GM18517 (cell line): ENCODE measurements around the gene THSD7B.
"Not testable (repeated sequence)": the region's sequence is repeated elsewhere in the genome, so short reads cannot be mapped to it uniquely, and the experiment has no call there.

Experiments used
- ATAC-seq: cut with Tn5 transposase; IDR thresholded peaks from one replicate; pipeline ENCODE4 v1.9.1; 2021; ENCODE audit warnings: mild to moderate bottlenecking, moderate library complexity; ENCODE audit not compliant: unreplicated experiment

The THSD7B gene, protein sequence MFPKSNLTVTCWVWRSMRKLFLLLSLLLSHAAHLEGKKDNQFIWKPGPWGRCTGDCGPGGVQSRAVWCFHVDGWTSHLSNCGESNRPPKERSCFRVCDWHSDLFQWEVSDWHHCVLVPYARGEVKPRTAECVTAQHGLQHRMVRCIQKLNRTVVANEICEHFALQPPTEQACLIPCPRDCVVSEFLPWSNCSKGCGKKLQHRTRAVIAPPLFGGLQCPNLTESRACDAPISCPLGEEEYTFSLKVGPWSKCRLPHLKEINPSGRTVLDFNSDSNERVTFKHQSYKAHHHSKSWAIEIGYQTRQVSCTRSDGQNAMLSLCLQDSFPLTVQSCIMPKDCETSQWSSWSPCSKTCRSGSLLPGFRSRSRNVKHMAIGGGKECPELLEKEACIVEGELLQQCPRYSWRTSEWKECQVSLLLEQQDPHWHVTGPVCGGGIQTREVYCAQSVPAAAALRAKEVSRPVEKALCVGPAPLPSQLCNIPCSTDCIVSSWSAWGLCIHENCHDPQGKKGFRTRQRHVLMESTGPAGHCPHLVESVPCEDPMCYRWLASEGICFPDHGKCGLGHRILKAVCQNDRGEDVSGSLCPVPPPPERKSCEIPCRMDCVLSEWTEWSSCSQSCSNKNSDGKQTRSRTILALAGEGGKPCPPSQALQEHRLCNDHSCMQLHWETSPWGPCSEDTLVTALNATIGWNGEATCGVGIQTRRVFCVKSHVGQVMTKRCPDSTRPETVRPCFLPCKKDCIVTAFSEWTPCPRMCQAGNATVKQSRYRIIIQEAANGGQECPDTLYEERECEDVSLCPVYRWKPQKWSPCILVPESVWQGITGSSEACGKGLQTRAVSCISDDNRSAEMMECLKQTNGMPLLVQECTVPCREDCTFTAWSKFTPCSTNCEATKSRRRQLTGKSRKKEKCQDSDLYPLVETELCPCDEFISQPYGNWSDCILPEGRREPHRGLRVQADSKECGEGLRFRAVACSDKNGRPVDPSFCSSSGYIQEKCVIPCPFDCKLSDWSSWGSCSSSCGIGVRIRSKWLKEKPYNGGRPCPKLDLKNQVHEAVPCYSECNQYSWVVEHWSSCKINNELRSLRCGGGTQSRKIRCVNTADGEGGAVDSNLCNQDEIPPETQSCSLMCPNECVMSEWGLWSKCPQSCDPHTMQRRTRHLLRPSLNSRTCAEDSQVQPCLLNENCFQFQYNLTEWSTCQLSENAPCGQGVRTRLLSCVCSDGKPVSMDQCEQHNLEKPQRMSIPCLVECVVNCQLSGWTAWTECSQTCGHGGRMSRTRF (N-terminal part only)

DNA sequence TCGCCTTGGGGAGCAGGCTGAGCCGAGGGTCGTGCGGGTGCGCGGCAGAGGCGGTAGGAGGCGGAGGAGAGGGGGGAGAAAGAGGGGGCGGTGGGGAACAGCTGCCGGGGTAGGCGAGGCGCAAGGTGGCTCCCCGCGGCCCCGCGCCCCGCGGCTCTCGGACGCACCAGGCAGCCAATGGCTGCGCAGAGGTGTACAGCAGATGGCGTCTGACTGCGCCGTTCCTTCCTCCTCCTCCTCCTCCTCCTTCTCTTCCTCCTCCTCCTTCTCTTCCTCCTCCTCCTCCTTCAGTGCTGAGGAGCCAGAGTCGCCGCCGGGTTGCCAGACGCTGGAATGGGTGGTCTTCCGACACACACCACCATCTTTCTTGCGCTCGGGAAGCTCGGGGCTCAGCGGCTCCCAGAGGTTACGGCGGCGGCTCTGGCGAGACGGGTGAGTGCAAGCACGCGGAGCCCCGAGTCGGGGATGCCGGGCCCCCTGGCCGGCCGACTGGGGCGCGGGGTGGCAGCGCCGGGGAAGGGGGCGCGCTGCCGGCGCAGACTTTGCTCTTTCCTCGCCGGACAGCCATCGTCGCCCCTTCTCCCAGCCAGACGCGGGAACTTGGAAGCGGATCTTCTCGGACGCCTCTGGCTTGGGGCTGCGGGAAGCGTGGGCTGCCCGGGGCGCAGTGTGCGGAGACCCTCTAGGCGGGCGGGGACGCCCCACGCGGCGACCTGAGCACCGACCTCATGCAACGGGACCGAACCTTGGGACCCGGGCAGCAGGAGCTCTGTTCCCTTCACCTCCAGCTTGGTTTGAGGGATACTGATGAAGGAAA, at the start of gene THSD7B:
Gene THSD7B (plus strand): TSS at position 290 of the 817 bp plus-strand sequence. CDS start 116,634 bp downstream, outside the sequence.
- no peak for ATAC-seq

DNA sequence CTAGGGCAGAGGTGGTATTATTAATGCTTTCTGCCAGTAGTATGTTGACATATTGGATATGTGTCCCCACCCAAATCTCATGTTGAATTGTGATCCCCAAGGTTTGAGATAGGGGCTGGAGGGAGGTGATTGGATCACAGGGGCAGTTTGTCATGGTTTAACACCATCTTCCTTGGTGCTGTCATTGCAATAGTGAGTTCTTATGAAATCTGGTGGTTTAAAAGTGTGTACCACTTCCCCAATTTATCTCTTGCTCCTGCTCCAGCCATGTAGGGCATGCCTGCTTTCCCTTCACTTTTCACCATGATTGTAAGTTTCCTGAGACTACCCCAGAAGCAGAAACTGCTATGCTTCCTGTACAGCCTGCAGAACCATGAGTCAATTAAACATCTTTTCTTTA, 47.1 kb upstream of the THSD7B start:
- ATAC-seq: no peak

DNA sequence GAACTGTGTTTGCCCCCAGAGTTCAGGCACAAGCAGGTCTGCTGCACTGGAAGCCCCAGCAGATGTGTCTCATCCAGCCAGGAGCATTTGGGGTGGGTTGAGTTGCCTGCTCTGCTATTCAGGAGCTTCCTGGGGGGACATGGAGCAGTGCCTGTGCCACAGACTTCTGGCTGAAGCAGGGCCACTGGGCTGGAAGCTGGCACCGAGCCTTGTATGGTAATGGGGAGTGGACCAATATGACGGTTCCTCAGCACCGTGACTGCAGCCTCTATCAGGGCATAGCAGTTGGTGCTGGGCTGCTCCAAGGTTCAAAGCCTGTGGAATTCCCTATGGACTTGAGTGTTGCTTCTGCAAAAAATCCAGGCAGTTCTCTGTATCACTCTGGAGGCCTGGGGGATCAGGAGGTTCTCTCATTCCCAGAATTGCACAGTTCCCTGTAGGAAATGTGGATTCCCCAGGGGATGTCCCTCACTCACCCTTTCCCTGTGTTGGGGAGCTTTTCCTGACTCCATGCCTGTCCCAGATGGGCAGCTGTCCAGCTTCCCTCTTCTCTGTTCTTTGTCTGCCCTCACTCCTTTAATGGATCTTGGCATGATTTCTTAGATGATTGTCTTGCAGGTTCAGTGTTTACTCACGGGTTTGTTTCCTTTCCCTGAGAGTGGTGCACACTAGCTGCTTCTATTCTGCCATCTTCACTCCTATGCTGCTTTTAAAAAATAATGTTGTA, 37.2 kb upstream of the THSD7B start:
- ATAC-seq: no peak

DNA sequence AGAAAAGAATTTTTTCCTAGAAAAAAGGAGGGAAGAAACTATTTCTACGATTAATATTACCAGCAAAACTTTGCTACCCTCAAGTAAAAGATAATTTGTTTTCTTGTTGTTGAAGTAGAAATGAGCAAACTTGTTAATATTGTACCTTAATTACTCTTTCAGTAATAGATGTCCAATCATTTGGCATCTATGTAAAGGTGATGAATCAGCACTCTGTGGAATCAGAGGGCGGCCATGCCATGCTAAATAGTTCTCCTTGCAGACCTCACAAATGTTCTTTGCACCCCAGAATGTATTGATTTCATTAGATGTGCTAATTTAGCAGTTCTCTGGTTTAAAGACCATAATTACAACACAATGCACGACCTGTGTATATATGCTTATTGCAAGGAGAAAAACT, 29.1 kb upstream of the THSD7B start:
- ATAC-seq: no peak

DNA sequence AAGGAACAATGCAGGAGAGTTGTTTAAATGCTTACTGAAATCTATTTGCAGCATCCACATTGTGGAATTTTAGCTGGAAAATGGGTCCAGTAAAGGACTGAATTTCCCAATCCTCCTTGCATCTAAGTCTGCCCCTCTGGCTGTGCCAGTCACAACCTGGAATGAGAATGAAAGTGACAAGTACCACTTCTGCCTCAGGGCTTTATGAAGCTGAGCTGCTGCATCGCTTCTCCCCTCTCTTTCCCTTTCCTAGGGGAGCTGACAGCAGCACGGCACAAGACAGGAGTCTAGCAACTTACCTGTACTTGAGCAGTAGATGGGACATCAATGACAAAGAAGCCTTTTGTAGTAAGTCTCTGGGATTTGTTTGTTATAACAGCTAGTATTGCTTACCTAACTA, 27.3 kb upstream of the THSD7B start:
- ATAC-seq: no peak

DNA sequence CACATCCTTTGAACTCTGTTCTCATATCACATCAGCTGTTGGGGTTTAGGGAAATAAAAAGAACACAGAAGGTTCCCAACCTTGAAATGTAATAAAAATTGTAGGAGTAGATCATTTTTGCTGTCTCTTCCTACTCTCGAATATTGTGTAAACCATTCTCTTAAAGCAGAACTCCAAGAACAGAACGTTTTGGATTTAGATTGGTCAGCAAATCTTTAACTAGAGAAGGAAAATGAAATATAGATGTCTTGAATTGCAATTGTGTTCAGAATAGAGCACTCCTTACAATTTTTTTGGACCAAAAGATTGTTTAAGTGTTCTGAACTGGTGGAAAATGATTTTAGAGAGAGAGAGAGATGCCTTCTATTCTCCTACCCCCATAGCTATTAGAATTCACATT, 23.9 kb upstream of the THSD7B start:
- ATAC-seq: no peak

DNA sequence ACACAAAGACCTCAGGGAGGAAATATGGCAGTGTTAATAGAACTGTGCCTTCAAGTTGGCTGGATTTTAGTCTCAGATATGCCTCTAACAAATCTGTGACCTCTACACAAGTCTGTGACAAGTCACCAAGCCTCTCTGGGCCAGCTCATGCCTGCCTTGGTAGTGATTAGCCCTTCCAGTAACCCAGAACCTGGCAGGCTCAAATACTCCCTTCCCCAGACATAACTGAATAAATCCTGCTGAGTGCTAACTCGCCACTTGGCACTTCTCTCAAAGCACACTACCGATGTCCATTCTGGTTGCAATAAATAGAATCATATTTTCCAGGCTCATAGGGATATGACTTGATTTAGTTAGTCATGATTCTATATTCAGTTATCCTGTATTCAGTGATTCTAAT, 15.3 kb upstream of the THSD7B start:
- ATAC-seq: no peak

DNA sequence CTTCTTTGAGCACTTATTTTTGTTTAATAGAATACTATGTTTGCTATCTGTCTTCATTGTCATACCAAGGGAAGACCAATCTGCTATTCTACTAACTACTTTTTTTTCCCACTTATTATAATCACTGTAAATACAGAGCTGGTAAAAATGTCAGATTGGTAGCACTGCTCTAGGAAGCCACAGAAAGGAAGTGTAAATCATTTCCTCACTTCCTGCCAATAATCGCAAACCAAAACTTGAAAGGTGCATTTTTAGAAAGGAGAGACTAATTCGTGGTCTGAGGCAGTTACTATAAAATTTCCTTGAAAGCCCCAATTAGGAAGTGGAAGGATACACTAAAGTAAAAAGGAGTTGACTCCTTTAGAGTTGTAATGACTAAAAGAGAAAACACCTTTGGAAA, 13.9 kb upstream of the THSD7B start:
- ATAC-seq: no peak

DNA sequence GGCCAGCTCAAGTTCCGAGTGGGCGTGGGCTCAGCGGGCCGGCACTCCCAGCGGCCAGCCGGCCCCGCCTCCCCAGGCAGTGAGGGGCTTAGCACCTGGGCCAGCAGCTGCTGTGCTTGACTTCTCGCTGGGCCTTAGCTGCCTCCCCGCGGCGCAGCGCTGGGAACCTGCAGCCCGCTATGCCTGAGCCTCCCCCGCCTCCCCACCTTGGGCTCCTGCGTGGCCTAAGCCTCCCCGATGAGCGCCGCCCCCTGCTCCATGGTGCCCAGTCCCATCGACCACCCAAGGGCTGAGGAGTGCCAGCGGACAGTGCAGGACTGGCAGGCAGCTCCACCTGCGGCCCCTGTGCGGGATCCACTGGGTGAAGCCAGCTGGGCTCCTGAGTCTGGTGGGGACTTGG, 6.8 kb upstream of the THSD7B start:
- not testable (repeated sequence) for ATAC-seq

DNA sequence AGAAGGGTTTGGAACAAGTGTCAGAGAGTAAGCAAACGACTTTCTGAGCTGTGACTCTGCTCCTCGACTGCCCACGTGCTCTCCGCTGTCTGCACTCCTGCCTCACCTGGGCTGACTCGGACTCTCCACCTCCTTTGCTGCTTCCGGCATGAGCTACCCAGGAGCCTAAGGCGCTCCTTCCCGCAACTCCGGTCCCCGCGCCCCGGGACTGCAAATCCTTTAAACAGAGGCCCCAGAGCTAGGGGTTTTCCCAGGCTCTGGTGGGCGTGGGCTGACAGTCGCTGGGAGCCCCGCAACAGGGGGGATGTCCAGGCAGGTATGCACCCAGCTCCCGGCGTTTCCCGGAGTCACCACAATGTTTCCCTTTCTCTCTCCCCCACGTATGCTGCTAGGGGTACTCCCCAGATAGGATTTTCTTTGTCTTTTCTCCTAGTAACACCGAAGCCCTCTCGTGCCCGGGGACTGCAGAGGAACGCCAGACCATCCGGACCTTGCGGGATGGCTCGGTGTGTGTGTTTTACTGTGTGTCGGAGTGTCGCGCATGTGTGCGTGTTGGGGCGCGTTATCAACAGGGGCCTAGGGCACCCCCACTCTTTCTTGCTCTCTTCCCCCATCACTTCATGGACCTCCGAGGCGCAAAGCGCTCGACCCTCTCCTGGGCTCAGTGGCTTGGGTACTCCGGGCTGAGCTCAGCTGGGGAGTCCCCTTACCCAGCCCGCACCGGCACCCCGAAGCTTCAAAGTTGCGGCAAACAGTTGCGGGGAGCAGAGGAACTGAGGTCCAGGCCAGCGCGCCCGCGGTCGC, 691 bp upstream of the THSD7B start:
- ATAC-seq: no peak

DNA sequence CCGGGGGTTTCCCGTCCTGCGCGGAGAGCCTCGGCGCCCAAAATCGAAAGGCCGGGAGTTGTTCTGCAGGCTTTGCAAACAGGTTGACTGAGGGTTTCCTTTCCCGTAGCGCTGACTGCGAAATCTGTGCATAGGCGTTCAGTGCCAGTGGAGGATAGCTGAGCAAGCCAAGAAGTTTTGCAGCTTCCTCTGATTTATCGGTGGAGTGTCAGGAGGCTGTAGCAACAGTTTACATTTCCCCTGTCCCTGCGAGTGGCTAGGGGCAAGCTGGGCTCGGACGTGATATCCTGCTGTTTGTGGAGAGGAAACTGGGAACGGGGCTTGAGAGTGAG, 694 bp downstream of the THSD7B start:
- no peak for ATAC-seq

DNA sequence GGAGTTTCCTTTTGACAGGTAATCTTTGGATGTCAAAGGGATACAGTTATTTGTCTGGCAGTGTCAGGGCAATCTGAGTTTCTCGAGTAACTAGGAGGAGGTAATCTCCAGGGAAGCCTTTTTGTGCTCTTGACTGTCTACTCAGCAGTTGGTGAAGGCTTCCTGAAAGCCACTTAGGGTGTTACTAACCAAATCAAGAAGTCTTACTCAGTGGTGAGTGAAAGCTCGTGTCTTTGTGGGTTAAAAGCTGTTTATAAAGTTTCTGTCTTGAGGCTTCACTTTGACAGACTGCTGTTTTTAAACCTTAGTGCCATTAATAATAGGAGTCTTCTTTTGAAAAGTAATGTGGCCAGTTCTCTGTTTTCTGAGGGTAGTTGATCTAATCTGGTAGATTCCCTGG, 1.7 kb downstream of the THSD7B start:
- ATAC-seq: no peak

DNA sequence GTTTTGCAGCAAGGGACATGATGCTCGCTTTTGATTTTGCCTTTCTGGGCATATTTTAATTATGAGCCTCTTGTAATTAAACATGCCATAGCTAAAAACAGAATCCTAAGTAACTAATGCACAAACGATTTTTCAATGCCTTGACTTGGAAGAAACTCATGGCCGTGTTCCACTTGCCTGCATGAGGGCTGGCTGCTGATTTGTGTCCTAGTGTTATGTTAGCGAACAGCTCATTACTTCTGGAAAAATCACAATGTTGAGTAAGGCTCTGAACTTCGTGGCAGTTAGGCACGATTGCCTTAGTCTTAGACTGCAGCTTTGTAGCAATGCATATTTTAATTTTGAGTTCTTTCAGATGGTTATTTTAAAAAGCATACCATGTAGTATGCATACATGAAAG, 4.5 kb downstream of the THSD7B start:
- no peak for ATAC-seq

DNA sequence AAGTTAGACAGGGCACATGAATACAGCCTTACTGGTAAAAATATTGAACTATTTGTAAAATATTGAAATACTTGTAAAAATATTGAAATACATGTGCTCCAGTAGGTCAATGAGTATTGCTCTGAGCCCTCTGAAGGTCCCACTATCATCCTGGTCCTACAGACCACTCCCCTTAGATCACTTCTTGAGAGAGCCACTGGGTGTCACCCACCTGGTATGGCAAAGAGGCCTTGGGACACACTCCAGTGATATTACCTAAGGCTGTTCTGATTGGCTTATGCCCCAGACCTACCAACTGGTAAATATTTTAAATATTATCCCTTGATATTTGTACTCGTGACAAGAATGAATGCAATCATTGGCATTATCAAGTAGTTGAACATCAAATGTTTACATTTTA, 5.0 kb downstream of the THSD7B start:
- ATAC-seq: no peak

DNA sequence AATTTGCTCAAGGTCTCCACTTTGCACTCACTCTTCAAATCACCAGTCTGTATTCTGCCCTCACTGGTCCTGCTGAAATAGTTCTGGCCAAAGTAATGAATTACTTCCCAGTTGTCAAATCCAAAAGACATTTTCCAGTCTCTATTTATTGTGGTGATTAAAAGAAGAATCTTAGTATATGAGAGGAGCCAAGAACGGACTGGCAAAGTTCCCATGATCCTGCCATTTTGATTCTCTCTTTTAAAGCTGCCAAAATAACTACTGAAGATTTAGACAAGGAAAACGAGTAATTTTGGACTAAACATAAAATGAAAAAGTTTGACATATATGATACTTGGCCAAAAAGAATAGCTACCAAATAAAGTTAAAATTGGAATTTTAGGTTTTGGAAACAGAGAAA, 12.0 kb downstream of the THSD7B start:
- no peak for ATAC-seq

DNA sequence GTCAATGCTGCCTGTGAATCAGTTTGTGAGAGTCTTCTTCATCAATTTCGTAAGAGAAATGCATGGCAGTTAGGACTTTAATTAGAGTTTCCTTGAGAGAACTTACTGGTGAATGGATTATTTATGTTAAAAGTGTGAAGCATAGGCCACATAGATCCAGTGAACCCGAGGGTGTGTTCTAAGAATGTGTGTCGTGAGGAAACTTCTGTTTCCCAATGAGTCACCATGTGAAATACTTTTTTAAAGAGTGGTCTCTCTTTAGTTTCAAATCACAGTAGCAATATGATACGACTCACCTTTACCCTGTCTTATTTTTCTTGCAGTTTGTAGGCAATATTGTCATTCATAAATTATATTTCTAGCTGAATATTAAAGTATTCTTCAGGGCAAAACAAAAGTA, 18.5 kb downstream of the THSD7B start:
- no peak for ATAC-seq

DNA sequence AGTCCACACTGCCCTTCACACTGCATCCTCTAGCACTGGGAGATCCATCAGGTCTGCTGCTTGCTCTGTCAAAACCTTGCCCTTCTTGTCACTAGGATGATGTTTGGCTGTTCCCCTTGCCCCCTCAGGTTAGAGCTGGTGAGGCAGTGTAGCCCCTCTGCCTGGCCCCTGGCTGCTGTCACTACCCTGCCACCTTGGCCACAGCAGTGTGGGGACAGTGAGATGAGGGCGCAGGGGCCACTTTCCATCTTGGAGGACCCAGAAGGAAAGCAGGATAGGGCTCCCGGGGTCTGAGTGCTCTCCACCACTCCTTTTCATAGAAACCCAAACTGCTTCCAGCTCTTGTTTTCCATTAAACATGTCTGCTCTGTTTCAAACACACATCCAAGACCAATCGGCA, 19.9 kb downstream of the THSD7B start:
- ATAC-seq: no peak

DNA sequence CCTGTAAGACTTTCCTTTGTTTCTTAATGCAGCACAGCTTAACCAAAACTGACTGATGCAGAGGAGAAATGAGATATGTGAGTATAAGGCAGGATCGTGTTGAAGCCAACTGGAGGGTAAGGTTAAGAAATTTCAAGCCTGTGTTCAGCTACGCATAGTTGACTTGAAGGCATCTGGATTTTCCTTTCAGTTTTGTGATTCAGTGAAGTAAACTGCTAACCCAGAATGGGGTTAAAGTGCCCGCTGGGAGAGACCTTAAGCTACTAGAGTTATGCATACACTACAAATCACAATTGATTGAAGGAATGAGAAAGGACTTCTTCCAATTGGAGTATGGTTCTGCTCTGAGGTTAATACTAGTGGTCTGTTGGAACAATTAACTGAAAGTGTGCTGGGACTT, 22.6 kb downstream of the THSD7B start:
- ATAC-seq: no peak

DNA sequence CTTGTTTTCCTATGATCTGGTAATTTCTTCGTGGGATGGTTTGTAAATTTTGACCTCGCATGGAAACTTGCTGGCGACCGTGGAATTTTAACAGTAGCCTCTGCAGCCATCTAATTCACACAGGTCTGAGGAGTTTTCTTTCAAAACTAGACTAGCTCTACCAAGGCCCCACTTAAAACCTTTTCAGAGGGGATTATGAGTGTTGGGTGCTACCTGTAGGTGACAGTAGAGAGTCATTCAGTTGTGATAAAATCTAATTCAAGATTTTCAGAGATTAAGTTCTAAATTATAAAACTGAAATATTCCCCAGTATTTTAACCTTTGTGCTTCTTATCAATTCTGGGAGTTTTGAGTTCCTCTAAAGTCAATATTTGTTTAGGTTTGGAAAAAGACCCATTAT, 31.0 kb downstream of the THSD7B start:
- ATAC-seq: no peak
